Measurements from ENCODE around the gene SEC61A2.

Gene SEC61A2

GRCh38 chr10:12098966-12099365 lies 30.5 kb upstream of the SEC61A2 start:
- no peak for TF ChIP-seq CTCF (conservative IDR thresholded peaks at IDR 0.05)
- no peak for TF ChIP-seq ZFX (IDR thresholded peaks at IDR 0.05)

GRCh38 chr10:12103802-12104201 lies 25.7 kb upstream of the SEC61A2 start:
- TF ChIP-seq ZFX (IDR thresholded peaks at IDR 0.05) (no peak), CTCF (conservative IDR thresholded peaks at IDR 0.05) (no peak)
- no peak overlapping the region for H3K27ac ChIP-seq

More at GRCh38 chr10:12098966-12099365, 30.5 kb upstream of the SEC61A2 start:
- no peak overlapping the region for H3K27ac ChIP-seq

GRCh38 chr10:12107781-12108180 lies 21.7 kb upstream of the SEC61A2 start:
- TF ChIP-seq CTCF (conservative IDR thresholded peaks at IDR 0.05) (no peak), ZFX (IDR thresholded peaks at IDR 0.05) (no peak)
- H3K27ac ChIP-seq = no peak overlapping the region

GRCh38 chr10:12109286-12109685 lies 20.2 kb upstream of the SEC61A2 start:
- no peak overlapping the region for H3K27ac ChIP-seq
- TF ChIP-seq CTCF (conservative IDR thresholded peaks at IDR 0.05) (no peak), ZFX (IDR thresholded peaks at IDR 0.05) (no peak)

GRCh38 chr10:12111528-12111927 lies 17.9 kb upstream of the SEC61A2 start:
- no peak overlapping the region for H3K27ac ChIP-seq
- TF ChIP-seq CTCF (conservative IDR thresholded peaks at IDR 0.05) (no peak), ZFX (IDR thresholded peaks at IDR 0.05) (no peak)

- TF ChIP-seq ZFX (IDR thresholded peaks at IDR 0.05) (no peak), CTCF (conservative IDR thresholded peaks at IDR 0.05) (no peak)
- H3K27ac ChIP-seq = no peak overlapping the region
These were observed 15.8 kb upstream of the SEC61A2 start for GRCh38 chr10:12113627-12114026.

- TF ChIP-seq CTCF (conservative IDR thresholded peaks at IDR 0.05) = no peak
- no peak for TF ChIP-seq ZFX (IDR thresholded peaks at IDR 0.05)
- no peak overlapping the region for H3K27ac ChIP-seq
These were observed 7.8 kb upstream of the SEC61A2 start for GRCh38 chr10:12121673-12122072.

Data from C4-2B (cell line).